Stimulated activated CD8-positive, alpha-beta memory T cell treated with anti-CD3 and anti-CD28 coated beads, Interleukin-7, amount 100 ng/mL, for 1 hour (primary cell): ENCODE data around the gene ARL15.

Experiments used
- DNase-seq, 2 donors: peaks; one replicate each; pipeline ENCODE4 v3.0.0-alpha.2; 2020; ENCODE audit warnings: low read depth in 2 of 2

The ARL15 gene

DNA sequence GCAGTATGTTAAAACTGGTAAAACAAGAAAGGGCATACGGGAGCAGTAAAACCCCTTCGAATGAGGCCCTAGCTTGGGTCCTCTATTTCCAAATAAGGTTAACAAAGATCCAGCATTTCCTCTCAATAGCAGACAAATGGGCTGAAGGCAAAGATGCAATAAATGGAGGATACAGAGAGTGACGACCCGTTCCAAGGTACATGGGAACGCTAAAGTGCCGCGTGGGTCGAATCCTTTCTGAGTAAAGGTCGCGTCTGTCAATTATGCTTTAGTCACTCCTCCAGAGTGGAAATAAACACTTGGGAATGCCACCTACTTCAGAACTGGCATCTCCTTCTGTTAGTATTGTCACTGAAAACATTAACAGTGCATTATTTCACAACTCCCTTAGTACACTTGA is 24.7 kb downstream of the ARL15 start:
- DNase-seq, result no peak

DNA sequence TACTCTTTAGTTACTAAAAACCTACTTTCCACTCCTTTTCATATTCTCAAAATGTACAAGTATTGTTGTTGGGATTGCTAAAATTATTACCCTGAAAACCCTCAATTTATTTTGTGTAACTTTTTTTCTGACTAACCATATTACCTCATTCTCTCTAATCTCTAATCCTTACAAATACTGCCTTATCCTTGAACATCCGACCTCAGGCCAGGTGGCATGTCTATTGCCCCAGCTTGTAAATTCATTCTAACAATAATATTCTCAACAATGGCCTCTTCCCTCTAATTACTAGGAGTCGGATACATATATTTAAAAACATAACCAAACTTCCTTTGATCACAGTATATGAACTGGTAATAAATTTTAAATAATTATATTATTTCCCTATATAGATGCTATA is 25.8 kb downstream of the ARL15 start:
- DNase-seq, result no peak

DNA sequence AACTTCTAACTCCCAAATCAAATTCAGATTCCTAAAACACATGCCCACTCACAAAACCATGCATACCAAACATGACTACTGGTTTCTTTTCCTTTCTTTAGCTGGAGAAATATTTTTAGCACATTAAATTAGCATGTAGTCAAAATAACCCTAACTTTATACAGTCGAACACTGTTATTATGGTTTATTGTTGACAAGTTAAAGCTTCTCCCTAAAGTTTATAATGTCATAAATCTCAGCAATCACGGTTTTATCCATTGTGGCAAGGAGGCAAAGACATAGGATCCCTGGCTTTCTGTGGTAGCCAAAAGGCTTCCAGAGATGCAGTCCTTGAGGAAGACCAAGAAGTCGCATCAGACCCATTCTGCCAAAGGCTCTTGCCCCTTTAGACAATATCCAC is 27.5 kb downstream of the ARL15 start:
- no peak for DNase-seq

DNA sequence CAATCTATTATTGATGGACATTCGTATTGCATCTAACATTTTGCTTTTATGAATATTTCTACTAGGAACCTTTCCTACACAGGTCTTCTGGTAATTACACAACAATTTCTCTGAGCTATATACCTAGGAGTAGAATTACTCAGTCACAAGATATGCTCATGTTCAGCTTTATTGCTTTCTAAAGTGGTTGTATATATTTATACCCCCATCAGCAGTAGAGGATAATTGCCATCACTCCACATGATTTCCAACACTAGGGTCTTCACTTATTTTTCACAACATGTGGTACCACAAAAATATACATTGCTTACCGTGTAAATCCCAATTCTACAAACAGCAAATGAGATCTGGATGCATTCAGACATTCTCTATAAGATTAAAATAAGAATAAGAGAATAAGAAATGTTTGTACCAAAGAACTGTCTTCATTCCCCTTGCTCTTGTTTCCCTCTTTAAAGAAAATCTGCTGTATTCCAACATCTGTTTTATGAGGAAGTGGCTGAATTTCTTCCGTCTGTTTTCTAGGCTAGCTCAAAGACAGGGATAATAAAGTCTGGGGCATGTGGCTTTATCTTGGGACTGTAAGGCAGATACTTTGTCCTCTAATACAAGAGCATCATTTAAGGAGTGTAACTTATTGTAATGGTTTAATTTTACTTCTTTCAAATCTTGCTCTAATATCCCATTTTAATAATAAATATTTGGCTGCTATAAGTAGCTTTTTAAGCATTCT is 28.2 kb downstream of the ARL15 start:
- DNase-seq, result no peak

DNA sequence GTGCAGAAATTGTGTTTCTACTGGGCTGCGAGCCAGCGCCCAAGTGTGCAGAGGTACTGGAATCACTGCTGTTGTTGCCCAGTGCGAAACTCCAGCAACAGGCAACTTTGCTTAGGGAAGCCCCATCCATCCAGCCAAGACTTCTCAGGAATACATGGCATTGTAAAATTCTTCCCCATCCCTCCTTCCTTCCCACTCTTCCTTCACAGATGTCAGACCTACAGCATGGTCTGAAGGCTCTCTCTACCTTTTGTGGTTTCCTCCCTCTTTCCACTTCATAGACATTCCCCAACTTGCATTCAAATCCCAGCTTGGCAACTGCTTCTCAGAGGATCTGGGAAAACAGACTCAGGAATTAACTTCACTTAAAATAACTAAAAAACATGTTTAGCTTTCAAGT is 30.4 kb downstream of the ARL15 start:
- no peak for DNase-seq

DNA sequence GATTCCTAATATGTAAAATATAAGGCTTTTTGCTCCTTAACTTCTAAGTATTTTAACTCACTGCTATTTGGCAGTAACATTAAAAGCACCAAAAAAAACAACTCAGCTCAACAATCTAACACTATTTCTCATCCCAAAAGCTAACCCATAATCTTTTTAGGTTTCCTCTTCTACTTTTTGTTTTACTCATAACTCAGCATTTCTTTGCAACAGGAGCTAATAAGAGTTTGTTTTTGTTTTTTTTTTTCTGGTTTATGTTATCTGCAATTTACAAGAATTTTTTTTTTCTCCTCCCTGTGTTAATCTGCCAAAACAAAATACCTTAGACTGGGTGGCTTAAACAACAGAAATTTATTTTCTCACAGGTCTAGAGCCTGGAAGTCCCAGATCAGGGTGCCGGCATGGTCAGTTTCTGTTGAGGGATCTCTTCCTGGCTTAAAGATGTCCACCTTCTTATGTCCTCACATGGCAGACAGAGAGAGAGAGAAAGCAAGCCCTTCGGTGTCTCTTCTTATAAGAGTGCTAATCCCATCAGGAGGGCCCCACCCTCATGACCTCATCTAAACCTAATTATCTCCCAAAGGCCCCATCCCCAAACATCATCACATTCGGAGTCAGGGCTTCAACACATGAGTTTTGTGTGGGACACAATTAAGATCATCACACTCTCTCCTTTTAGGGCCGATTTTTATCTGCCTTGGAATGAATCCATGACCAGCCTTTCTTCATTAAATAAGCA is 31.2 kb downstream of the ARL15 start:
- no peak for DNase-seq

DNA sequence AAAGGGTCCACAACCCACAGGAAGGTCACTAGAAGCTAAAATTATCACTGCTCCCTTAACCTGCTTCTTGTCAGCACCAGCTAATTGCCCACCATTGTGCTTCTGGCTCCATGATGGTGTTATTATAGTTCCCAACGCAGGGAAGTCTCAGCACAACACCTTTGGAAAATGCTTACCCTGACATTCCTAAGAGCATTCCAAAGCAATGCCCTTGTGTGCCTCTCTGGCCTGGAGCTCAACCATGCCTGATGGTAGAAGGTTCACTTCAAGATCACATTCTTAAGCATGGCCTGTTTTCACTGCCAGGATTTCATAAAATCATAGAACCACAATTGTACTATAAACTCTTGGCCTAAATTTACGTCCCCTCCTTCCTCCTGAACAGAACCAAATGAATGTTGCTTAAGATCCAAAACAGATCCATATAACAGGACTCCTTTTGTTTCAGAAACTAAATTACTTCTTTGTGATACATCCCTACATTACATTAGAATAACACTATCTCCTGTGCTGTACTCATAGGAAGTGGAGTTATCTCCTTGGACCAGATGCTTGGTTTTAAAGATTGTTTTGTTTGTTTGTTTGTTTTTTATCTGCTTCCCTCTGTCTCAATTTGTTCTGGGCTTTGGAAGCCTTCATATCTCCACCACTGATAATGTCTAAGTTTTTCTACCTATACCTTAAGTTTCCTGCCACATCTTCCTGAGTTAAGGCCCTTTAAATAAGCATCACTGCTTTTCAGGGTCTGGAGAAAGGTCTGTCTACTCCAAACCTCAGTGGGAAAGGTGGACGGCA is 32.1 kb downstream of the ARL15 start:
- DNase-seq, result no peak

DNA sequence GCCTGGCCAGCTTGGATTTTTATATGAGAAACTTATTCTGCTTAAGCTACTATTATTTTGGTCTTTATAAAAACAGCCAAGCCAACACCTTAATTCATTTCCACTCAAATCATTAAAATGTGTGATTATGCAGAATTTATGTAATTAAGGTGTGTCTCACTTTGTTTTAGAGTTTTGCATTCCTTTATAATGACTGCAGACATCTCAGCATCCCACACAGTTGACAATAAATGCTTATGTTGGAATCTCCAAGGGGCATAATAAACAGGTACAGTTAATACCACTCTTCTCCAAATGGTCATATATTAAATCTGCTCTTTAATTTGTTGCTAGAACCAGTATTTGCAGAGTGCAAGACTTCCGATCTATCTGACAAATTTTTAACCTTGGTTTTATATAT is 34.3 kb downstream of the ARL15 start:
- DNase-seq, result no peak

DNA sequence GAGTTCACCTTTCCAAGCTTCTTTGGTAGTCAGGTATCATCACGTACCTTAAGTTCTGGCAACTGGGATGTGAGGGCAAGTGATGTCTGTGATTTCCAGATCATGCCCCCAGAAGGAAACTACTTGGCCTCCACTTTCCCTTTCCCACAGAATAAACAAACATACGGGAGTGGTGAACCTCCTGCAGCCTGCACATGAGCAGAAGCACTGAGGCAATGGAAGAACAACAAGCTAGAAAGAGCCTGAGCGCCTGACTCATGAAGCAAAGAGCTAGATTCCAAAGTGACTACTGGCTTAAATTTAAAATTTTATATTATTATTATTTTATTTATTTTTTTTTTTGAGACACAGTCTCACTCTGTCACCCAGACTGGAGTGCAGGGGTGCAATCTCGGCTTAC is 35.0 kb downstream of the ARL15 start:
- no peak for DNase-seq

DNA sequence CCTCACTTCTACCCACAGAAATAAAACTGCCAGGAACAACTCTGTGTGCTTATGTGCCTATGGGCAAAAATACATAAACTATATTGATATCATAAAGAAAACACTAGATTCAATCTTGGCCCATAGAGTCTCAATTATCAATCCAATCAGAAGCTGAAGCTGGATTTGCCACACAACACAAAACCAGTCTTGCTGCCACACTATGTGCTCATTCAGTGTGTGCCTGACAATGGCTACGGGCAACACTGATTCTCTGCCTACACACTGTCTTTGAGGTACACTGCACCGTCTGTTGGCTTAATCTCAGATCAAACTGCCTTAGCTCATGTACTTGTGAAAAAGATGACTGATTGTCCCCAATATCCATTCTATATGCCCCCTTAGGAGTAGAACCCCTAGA is 35.4 kb downstream of the ARL15 start:
- DNase-seq, result no peak

DNA sequence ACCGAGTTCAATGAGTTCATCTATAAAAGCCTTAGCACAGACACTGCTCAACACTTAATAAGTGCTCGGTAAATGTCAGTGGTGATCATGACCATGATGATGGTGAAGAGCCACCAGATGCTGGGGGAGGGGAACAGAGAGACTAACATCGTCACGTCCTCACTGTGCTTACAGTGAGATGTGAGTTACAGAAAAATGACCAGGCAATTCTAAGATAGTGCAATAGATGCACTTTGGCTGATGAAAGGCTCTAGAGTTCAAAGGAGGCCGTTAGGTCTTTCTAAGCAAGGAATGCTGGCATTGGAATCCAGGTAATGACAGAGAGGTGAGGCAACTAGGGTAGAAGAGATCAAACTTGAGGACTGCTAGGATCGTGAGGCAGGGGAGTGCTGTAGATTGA is 36.7 kb downstream of the ARL15 start:
- DNase-seq, result no peak

DNA sequence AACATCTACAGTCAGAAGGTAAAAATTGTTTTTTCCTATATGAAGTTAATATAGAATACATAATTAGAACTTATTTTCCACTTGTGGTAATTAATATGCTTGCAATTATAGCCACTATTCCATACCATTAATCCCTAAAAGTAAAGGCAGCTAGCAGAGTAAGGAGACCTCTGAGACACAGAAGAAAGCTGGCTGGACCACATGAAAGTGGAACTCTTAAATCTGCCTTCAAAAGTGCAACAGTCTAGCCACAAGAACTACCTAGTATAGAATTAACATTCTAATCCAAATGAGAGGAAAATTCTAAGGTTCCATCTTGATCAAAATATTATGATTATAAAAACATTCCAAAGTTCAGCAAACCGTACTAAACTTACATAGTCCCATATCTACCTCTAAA is 37.6 kb downstream of the ARL15 start:
- DNase-seq, result no peak

DNA sequence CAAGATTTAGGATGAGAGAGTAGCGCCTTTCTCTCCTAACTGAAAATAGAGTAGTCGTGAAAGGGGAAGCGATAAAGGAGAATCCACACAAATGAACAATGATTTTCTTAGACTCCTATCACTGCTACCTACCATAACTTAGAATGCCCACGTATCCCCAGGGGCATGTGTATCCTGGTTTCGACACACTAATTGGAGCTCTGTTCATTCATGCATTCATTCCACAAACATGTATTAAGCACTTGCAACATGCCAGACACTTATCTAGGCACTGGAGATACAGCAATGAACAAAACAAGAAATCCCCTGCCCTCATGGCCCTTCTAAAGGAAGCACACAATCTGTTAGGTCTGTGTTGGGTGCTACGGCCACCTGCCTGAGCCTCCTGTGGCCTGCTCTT is 40.0 kb downstream of the ARL15 start:
- no peak for DNase-seq

DNA sequence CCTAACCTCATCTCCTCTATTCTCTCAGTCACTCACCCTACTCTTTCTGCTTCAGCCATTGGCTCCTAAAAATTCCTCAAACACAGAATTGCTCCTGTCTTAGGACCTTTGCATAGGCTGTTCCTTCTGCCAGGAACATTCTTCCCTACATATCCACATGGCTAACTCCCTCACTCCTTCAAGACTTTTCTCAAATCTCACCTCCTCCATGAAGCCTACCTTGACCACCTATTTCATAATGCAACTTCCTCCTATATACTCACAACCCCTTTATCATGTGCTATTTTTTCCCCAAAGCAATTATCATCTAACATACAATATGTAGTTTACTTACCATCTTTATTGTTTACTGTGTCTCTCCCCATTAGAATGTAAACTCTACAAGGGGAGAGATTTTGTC is 45.8 kb downstream of the ARL15 start:
- no peak for DNase-seq

DNA sequence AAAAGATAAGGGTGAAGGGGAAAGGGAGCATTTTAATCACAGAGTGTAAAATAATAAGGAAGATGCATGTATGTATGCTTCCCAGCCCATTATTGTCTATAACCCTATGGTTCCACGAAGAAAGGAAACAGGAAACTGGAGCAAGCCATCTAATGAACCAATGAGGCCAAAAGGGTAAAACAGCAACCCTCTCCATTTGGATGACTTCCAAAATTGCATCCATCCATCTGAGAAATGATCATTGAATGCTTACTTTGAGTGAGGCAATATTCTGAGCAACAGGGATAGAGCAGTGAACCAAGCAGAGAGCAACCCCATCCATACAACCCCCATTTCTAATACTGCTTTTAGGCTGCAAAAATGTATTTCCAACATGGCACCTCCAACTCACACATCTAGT is 46.9 kb downstream of the ARL15 start:
- DNase-seq, result no peak

DNA sequence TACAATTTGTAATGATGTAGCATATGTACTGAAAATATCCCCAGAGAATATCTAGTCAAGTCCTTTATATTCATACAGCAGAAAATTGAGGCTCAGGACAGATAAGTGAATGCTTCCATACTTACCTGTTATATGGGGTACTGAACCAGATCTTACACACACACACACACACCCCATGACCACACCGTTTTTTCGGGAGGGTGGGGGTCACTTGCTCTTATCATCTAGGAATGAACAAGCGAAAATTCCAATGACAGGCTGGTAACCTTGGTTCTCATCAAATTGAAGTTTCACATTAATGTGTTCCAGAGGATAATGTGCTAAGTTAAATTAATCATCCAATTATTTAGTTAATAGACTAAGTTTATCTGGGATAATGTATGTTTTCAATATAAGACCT is 48.8 kb downstream of the ARL15 start:
- no peak for DNase-seq

DNA sequence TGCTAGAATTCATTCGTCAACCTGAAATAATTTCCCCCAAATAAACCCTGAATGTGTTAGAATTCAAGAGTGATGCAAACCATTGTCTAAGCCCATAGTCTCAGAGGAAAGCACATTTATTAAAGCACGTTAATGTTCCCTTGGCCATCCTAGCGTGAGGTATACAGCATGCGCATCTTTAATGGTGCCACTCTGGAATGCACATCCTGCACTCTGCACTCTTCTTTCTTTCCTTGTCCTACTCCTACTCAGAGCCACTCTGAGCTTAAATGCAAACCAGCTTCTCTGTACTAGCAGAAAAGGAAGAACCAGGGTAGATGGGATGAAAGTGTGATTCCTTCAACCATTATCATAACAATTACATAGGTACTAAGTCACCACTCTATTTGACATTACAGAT is 50.4 kb downstream of the ARL15 start:
- DNase-seq, result no peak

DNA sequence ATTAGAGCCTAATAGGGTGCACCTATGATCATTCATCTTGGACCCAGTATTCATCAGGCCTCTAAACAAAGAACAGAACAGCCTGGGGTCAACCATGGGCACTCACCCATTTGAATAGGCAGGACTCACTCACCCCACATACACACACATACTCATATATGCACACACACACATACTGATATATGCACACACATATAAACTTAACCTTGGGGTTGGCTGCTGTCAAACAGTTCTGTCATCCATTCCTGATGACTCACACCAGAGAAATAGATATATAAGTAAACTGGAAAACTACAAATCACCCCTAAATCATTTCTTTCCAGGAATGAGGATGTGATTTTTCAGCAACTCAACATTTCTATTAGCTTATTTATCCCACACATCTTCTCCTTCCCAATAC is 51.3 kb downstream of the ARL15 start:
- DNase-seq, result no peak

DNA sequence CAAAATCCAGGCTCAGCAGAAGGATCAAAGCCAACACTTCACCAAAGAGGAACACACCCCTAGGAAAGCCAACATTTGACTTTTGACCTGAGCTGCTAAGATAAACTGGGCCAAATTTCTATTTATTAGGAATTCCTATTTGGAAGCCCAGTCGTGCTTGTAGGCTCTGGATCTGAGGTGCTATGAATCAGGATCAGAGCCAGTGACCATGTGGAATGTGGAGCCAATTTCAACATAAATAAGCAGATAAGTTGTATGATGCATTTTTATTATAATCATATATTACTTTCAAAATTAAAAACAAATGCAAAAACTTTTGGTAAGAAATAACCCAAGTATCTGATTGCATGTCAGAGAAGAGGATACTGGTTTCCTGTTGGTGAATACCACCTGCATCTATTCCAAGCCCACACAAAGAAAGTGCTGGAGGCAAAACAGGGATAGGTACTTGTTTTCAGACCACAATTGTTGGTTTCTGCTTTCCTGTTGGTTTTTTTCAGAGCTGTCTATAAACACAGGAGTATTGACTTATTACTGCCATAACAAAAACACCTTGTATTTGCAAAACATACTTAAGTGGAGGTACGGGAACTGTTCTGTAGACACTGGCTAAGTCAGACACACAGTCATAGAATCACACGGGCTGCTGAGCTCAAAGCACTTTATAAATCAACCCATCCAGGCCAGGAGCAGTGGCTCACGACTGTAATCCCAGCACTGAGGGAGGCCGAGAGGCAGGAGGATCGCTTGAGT is 52.8 kb downstream of the ARL15 start:
- no peak for DNase-seq

DNA sequence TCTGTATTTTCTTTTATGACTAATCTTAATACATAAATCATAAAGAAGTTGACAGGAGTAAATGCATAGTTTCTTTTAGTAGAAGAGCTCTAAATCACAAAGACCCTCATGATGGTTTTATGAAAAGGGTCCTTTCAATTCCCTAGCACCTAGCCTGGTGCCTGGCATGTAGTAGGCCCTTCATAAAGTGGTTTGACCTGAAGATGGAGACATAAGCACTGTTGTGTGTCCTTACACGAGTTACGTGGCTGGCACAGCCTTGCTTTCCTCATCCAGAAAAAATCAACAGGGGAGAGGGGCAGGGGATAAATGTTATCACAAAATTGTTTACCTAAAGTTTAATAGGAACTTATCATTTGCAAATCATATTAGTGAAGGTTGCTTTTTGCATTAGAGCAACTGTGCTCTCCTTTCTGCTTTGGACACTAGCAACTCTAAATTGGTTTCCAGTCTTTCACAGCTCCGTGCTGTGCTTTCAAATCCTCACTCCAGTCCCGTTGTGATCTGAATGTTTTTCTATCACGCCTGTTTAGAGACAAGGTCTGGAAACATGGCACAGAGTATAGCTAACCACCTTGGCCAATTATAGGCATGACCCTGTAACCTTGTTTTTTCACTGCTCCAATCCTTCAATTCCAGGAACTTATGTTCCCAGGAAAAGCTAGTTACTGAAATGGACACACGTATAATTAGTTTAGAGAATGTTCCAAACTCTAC is 55.7 kb downstream of the ARL15 start:
- DNase-seq, result no peak

DNA sequence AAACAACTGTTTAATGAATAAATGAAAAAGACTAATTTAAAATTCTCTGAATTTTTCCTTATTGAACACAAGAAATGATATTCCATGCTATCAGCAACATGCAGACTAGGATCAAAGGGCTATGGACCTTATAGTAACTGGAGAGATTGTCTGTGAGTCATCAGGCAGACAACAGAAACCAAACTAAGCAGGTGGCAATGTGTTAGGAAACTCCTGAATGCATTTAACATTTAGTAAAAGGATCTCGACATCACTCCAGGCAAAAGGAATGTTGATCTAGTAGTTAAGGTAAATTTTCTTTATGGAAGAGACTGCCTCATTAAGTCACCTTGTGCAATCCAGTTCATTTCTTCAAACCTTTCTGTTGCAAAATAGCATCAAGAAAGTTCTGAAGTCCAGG is 58.4 kb downstream of the ARL15 start:
- DNase-seq, result no peak
